Endothelial cell of umbilical vein (primary cell): ENCODE data around the gene SPDEF.

Source experiments
- CTCF ChIP-seq, 2 donors: IDR thresholded peaks; 1 replicate in 1 of 2; 2 replicates in 1 of 2; pipeline ENCODE4 v1.5.1; 2011; ENCODE audit warnings: low read length in 2 of 2, mild to moderate bottlenecking in 2 of 2, moderate library complexity in 2 of 2, control low read depth in 1 of 2, inconsistent platforms in 1 of 2, low read depth in 1 of 2; ENCODE audit not compliant: insufficient read depth in 1 of 2; ENCODE audit errors: extremely low read depth in 1 of 2
- EZH2 ChIP-seq: IDR thresholded peaks from 2 replicates; pipeline ENCODE4 v1.6.1; 2012; ENCODE audit warnings: borderline replicate concordance, low read depth, mild to moderate bottlenecking, moderate library complexity, low read length, inconsistent platforms; ENCODE audit not compliant: severe bottlenecking
- GATA2 ChIP-seq: IDR thresholded peaks from 2 replicates; pipeline ENCODE4 v1.7.0; 2011; ENCODE audit warnings: low read depth, mild to moderate bottlenecking, moderate library complexity, mixed read lengths, low read length; ENCODE audit not compliant: insufficient read length, insufficient read depth
- POLR2A ChIP-seq: IDR thresholded peaks from 2 replicates; pipeline ENCODE4 v1.6.1; 2012; ENCODE audit warnings: low read depth, mild to moderate bottlenecking, control low read depth, low read length
- POLR2AphosphoS5 ChIP-seq: IDR thresholded peaks from 2 replicates; pipeline ENCODE4 v1.6.1; 2012; ENCODE audit warnings: low read depth, mild to moderate bottlenecking, control low read depth, low read length, moderate library complexity; ENCODE audit not compliant: insufficient read depth
- TF ChIP-seq, protein P1 (sequence below): IDR thresholded peaks from 2 replicates; pipeline ENCODE4 v1.6.1; 2011; ENCODE audit not compliant: insufficient read depth, insufficient read length

DNA sequence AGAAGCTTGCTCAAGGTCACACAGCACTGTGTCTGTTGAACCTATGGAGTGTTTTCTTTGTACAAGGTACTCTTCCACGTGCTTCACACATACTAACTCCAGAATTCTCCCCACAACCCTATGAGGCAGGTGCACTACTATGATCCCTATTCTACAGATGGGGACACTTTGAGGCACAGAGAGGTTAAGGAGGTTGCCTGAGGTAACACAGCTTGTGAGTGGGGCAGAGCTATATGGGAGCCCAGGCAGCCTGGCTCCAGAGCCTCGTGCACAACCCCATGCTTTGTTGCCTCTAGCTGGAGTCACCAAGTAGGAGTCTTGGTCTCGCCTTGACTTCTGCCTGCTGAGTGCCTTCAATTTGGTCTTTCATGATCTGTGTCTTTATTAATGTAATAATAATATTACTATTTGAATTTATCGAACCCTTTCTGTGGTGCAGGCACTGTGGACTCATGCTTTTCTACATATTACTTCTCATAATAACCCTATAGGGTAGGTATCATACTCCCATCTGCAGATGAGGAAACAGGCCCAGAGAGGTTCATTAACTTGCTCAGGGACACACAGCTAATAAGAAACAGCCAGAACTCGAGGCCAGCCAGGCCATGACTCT lies 13.3 kb upstream of the SPDEF start:
- no peak for TF ChIP-seq EZH2
- no peak for TF ChIP-seq CTCF (IDR thresholded peaks at IDR 0.05; ENCODE audit: extremely low read depth in 1 of 2, insufficient read depth in 1 of 2, low read depth in 1 of 2, low read length in 2 of 2)
- TF ChIP-seq POLR2A = no peak
- TF ChIP-seq POLR2AphosphoS5 = no peak
- no peak for TF ChIP-seq GATA2
- TF ChIP-seq, protein P1, sequence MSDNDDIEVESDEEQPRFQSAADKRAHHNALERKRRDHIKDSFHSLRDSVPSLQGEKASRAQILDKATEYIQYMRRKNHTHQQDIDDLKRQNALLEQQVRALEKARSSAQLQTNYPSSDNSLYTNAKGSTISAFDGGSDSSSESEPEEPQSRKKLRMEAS = no peak
